Smooth muscle cell (in vitro differentiated cells): ENCODE data around the gene SDHB. TPM values are rescaled to one million over a fixed set of nuclear protein-coding genes. Genes with fewer than 3 reads are reported as not detected.

Source experiments
- DNase-seq: peaks from one replicate; lab custom pipeline; 2025; ENCODE audit not compliant: unreplicated experiment; lab: John Stamatoyannopoulos, UW
- H2AFZ ChIP-seq: fragments of 200-600 bp; sonication (generic); 2 replicates; pipeline ENCODE4 v1.6.0; 2016; ENCODE audit warnings: antibody characterized with exemption, low read depth, mild to moderate bottlenecking
- H3F3A ChIP-seq: fragments of 200-600 bp; sonication (generic); 2 replicates; pipeline ENCODE4 v1.6.0; 2017; ENCODE audit warnings: antibody characterized with exemption, low read depth
- H3K27ac ChIP-seq: fragments of 200-600 bp; sonication (generic); 2 replicates; pipeline ENCODE4 v1.5.1; 2016; ENCODE audit warnings: low read depth, mild to moderate bottlenecking
- H3K27me3 ChIP-seq: fragments of 200-600 bp; sonication (generic); 2 replicates; pipeline ENCODE4 v1.6.1; 2016; ENCODE audit warnings: low read depth, mild to moderate bottlenecking
- H3K36me3 ChIP-seq: fragments of 200-600 bp; sonication (generic); 2 replicates; pipeline ENCODE4 v1.5.1; 2016; ENCODE audit warnings: low read depth
- H3K4me1 ChIP-seq: fragments of 200-600 bp; sonication (generic); 2 replicates; pipeline ENCODE4 v1.5.1; 2016; ENCODE audit warnings: low read depth
- H3K4me2 ChIP-seq: fragments of 200-600 bp; sonication (generic); 2 replicates; pipeline ENCODE4 v1.6.0; 2016; ENCODE audit warnings: mild to moderate bottlenecking
- H3K4me3 ChIP-seq: fragments of 200-600 bp; sonication (generic); 2 replicates; pipeline ENCODE4 v1.5.1; 2016; ENCODE audit warnings: mild to moderate bottlenecking
- H3K79me2 ChIP-seq: fragments of 200-600 bp; sonication (generic); 2 replicates; pipeline ENCODE4 v1.6.0; 2016; ENCODE audit warnings: low read depth, mild to moderate bottlenecking
- H3K9ac ChIP-seq: fragments of 200-600 bp; sonication (generic); 2 replicates; pipeline ENCODE4 v1.6.0; 2016; ENCODE audit warnings: low read depth
- H3K9me3 ChIP-seq: fragments of 200-600 bp; sonication (generic); replicated peaks from 2 replicates; pipeline ENCODE4 v1.5.1; 2016; ENCODE audit warnings: low read depth
- H4K20me1 ChIP-seq: fragments of 200-600 bp; sonication (generic); 2 replicates; pipeline ENCODE4 v1.6.0; 2016; ENCODE audit warnings: low read depth
- CTCF ChIP-seq: fragments of 200-600 bp; sonication (generic); IDR thresholded peaks from 2 replicates; pipeline ENCODE4 v1.5.1; 2017; ENCODE audit warnings: borderline replicate concordance, mild to moderate bottlenecking, antibody characterized with exemption; ENCODE audit not compliant: insufficient read depth, poor library complexity, severe bottlenecking
- WGBS: methylation state at CpG from one replicate; pipeline ENCODE4 v1.1.7; 2016; ENCODE audit warnings: low lambda C conversion rate; 5-methylcytosine and 5-hydroxymethylcytosine counted together
- polyA plus RNA-seq: library from polyadenylated mRNA; unstranded; fragments of >200 nt; fragmentation: Nextera tagmentation; extraction: Ambion mirVana; gene quantifications from 2 replicates; pipeline ENCODE4 v1.2.1, GENCODE V29; 2016
- total RNA-seq: library from RNA; depleted of rRNA; stranded (reverse); fragments of >200 nt; gene quantifications from 2 replicates; pipeline ENCODE4 v1.2.3, GENCODE V29; 2014

The SDHB gene
- total and polyA plus RNA-seq, 2 experiments from 2014 or later, result 123 to 174 TPM

DNA sequence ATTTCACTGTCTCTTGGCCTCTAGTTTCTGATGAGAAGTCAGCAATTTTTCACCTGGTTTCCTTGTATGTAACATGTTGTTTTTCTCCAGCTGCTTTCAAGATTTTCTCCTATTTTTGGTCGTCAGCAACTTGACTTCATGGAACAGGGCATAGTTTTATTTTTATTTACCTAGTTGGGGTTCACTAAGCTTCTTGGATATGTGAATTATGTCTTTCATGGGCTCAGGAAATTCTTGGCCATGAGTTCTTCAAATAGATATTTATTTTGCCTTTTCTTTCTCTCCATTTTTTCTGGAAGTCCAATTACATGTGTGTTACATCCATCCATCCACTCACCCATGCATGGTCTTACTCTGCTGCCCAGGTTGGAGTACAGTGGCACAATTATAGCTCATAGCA lies 13.7 kb downstream of the SDHB start:
- Histone ChIP-seq H3K4me2 (no peak overlapping the region), H2AFZ (no peak overlapping the region), H3K4me1 (no peaks in the 10 kb centered on the region), H4K20me1 (peaks cover 58% of the 10 kb centered on the region), H3F3A (no peaks in the 10 kb centered on the region), H3K36me3 (peaks cover 29% of the 10 kb centered on the region), H3K9me3 (no peaks in the 10 kb centered on the region), H3K27ac (no peak overlapping the region), H3K4me3 (no peak overlapping the region), H3K9ac (no peak overlapping the region), H3K79me2 (peaks cover 41% of the 10 kb centered on the region), H3K27me3 (no peaks in the 10 kb centered on the region)
- no peak for DNase-seq
- no peak for TF ChIP-seq CTCF
- 84% methylated on average over 1 of the region's 1 CpG for WGBS

GRCh38 chr1:17039522-17039921 lies 14.3 kb downstream of the SDHB start:
- no peak for DNase-seq
- WGBS, result 99% methylated on average over 2 of the region's 2 CpGs
- Histone ChIP-seq H2AFZ (no peak overlapping the region), H3F3A (no peaks in the 10 kb centered on the region), H3K27ac (no peak overlapping the region), H3K9ac (no peak overlapping the region), H3K79me2 (peaks cover 35% of the 10 kb centered on the region), H3K4me2 (no peak overlapping the region), H3K4me3 (no peak overlapping the region), H3K36me3 (peaks cover 27% of the 10 kb centered on the region), H4K20me1 (peaks cover 58% of the 10 kb centered on the region), H3K9me3 (no peaks in the 10 kb centered on the region), H3K27me3 (no peaks in the 10 kb centered on the region), H3K4me1 (no peaks in the 10 kb centered on the region)
- no peak for TF ChIP-seq CTCF

GRCh38 chr1:17033481-17033880 lies 20.4 kb downstream of the SDHB start:
- Histone ChIP-seq H3K9me3 (no peaks in the 10 kb centered on the region), H3K79me2 (peaks cover 7% of the 10 kb centered on the region), H2AFZ (no peak overlapping the region), H4K20me1 (peaks cover 47% of the 10 kb centered on the region), H3K27ac (no peak overlapping the region), H3K4me2 (no peak overlapping the region), H3K36me3 (peaks cover 3% of the 10 kb centered on the region), H3K4me1 (no peaks in the 10 kb centered on the region), H3K4me3 (no peak overlapping the region), H3F3A (no peaks in the 10 kb centered on the region), H3K9ac (no peak overlapping the region), H3K27me3 (no peaks in the 10 kb centered on the region)
- DNase-seq, result no peak
- WGBS, result 96% methylated on average over 4 of the region's 4 CpGs
- no peak for TF ChIP-seq CTCF

DNA sequence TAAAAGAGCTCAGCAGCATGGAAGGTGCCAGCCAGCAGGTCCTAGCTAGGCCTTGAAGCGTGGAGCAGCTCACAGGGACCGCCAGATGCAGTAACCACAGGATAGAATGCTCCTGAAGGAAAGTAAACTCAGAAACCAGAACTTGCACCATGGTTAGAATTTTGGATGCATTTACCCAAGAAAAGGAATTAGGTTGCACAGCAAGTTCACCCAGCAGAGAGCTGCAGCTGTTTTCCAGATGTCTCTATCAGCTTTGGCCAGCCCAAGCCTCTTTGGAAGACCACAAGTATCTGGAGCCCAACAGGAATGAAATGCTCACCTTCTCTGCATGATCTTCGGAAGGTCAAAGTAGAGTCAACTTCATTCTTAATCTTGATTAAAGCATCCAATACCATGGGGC lies 21.1 kb downstream of the SDHB start:
- Histone ChIP-seq H3K27me3 (no peaks in the 10 kb centered on the region), H4K20me1 (peaks cover 46% of the 10 kb centered on the region), H3K36me3 (no peaks in the 10 kb centered on the region), H3K79me2 (peaks cover 7% of the 10 kb centered on the region), H3F3A (no peaks in the 10 kb centered on the region), H3K4me3 (no peak overlapping the region), H3K27ac (no peak overlapping the region), H2AFZ (no peak overlapping the region), H3K9me3 (no peaks in the 10 kb centered on the region), H3K4me1 (no peaks in the 10 kb centered on the region), H3K4me2 (no peak overlapping the region), H3K9ac (no peak overlapping the region)
- TF ChIP-seq CTCF, result no peak
- WGBS, result 98% methylated on average over 3 of the region's 3 CpGs
- DNase-seq, result no peak
